Measurements from ENCODE around the gene RENBP.

RENBP gene

DNA sequence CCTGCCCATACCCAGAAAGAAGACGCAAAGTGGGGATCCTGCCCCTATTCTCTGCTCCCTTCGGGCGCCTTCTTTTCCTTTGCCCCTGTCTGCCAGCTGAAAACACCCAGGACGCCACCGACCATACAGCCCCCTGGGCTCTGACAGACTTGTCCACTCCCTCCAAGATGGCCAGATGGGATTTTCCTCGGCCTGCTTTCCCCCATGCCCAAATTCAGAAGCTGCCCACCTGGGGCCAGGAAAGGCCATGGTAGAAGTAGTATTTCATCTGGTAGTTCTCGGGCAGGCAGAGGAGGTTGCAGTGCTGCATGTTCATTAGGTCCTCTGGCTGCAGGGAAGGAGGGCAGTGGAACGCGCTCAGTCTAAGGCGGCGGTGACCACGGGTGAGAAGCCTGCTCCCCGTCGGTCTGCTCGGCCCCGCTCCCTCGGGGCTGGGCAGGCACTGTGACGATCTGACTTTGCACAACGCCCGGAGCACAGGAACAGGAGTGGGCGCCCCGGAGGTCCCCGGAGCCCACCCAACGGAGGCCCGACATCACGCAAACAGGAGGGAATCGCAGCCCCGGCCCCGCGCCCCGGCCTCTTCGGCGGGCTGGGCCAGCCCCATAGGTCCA is 10.2 kb downstream of the RENBP start:
- TF ChIP-seq, protein P1, sequence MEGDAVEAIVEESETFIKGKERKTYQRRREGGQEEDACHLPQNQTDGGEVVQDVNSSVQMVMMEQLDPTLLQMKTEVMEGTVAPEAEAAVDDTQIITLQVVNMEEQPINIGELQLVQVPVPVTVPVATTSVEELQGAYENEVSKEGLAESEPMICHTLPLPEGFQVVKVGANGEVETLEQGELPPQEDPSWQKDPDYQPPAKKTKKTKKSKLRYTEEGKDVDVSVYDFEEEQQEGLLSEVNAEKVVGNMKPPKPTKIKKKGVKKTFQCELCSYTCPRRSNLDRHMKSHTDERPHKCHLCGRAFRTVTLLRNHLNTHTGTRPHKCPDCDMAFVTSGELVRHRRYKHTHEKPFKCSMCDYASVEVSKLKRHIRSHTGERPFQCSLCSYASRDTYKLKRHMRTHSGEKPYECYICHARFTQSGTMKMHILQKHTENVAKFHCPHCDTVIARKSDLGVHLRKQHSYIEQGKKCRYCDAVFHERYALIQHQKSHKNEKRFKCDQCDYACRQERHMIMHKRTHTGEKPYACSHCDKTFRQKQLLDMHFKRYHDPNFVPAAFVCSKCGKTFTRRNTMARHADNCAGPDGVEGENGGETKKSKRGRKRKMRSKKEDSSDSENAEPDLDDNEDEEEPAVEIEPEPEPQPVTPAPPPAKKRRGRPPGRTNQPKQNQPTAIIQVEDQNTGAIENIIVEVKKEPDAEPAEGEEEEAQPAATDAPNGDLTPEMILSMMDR (conservative IDR thresholded peaks at IDR 0.05): no peak
- peak overlapping the region; percentile 81 for H3K27ac ChIP-seq

DNA sequence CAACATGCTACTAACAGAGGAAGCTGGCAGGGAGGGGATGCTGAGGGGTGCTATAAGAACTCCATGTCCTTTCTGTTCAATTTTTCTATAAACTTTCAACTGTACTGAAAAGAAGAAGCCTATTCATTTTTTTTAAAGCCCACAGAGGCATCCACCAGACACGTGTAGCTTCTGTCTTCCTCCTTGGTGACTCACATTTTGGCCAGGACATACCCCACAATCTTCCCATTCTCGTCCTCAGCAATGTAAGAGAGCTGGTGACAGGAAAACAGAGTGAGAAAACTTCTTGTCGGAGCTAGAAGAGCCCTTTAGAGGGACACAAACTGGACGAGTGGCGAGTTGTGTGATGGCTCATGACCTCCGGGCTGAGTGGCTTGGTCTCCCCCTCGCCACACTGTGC is 10.7 kb downstream of the RENBP start:
- TF ChIP-seq, protein P1 (conservative IDR thresholded peaks at IDR 0.05): no peak
- H3K27ac ChIP-seq: peak overlapping the region; percentile 81

DNA sequence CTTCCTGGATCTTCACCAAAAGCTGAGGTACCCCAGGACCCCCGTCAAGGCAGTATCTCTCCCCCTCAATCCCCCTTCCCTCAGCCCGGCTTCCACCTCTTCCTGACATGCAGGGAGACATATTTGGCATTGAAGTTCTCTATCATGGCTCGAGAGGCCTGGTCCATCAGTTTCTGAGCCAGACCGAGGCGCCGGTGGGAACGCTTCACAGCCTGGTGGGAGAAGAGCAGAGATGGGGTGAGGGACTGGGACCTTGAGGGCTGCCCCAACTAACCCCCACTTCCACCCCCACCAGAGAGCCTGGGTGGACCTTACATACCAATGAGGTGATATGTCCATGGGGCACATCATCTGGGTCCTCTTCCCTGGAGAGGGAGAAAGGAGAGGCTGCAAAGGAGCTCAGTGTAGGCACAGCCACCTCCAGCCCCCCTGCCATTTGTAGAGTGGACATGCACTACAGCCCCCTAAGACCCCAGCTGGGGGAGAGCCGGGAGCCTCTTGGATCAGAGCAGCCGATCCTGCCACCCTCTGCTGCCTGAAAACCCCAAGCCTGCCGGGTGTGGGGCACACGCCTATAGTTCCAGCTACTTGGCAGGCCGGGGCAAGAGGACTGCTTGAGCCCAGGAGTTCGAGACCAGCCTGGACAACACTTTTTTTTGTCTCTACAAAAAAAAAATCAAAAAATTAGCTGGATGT is 12.1 kb downstream of the RENBP start:
- TF ChIP-seq, protein P1 (conservative IDR thresholded peaks at IDR 0.05): no peak
- H3K27ac ChIP-seq: peak overlapping the region; percentile 81; the same call in 1 of the 2 replicates

DNA sequence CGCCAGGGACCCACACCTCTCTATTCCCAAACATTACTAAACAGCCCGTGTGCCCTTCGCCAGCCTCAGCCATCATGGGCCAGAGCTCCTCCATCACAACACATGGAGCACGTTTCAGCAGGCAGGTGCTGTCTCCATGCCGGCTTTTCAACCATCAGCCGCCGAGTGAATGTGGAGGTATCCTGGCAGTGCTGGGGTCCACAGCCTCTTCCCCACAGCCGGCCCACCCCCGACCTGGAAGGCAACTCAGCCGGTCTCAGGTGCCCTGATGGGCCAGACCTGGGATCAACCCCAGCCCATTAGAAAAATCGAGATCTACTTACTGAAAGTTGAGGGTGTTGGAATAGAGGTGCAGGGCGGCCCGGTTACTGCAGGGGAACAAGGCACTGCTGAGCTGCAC is 12.7 kb downstream of the RENBP start:
- TF ChIP-seq, protein P1 (conservative IDR thresholded peaks at IDR 0.05): no peak
- peak overlapping the region; percentile 91 for H3K27ac ChIP-seq

DNA sequence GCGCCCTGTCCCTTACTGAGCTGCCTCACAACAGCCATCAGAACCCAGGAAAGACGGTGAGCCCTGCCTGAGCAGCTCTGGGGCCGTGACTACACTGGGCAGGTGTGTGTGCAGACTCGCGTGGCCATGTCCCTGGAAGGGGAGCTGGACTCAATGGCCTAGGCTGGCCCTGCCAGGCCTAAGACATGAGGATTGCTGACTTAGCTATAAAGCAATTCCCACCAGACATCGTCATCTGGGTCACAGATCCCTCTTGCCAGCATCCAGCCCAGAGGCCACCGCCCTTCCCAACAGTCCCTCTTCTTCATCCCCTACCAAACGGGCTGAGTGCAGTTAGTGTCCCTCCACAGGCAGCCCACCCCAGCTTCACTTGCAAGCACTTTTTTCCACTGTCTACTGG is 13.3 kb downstream of the RENBP start:
- TF ChIP-seq, protein P1 (conservative IDR thresholded peaks at IDR 0.05): no peak
- peak overlapping the region; percentile 91 for H3K27ac ChIP-seq

DNA sequence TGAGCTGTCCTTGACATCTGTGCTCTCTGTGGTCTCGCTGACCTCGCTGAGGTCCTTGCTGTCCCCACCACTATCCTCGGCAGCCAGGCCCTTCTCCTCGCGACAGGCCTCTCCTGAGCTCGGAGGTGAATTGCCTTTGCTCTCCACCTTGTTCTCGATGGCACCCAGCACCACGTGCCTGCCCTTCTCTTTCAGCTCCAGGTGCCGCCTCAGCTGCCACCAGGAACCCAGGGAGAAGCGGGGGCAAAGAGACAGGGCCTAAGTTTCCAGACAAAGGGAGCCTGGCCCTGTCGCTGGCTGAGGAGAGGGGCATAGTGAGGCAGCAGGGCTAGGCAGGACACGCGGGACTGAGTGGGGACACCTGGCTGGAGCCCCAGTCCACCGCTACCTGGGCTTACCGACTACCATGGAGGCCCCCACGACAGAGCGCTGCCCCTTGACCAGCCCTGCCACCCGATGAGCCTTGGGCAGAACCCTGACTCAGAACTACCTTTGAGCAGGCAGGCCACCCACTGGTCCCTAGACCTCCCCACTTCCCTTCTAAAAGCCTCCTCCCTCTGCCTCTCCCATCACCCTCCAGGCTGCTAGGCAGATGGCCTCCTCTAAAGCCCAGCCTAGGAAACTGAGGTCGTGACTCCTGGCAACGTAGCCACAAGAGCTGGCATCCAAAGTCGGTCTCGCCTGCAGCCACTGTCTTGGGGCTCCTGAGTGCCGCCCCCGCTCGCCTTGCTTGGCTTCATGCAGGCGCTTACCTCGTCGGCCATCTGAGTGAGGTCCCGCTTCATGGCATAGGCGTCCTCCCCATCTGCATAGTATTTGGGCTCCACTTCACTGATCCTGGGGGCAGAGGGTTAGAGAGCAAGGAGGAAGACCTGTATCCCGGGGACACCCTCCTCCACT is 14.2 kb downstream of the RENBP start:
- TF ChIP-seq, protein P1 (conservative IDR thresholded peaks at IDR 0.05): no peak
- peak overlapping the region; percentile 91 for H3K27ac ChIP-seq

DNA sequence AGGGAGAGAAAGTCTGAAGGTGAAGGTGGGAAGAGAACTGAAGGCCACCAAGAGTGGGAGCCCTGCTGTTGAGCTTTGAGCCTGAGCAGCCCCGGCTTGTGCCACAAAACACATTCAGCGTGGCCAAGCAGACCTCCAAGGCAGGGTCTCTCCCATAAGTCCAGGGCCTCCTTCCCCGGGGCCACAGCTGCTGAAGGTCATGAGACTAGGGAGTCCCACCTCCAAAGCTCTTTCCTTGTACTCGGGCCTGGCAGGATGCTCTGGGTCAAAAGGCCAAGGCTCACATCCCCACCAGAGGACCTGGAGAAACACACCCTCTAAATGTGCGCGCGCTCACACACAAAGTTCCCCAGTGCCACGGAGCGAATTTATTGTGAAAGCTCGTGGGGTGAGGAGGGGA is 14.9 kb downstream of the RENBP start:
- peak overlapping the region; percentile 91 for H3K27ac ChIP-seq
- TF ChIP-seq, protein P1 (conservative IDR thresholded peaks at IDR 0.05): no peak

All from VCaP (cell line).